Measurements from ENCODE around the gene FBXL3.

DNA sequence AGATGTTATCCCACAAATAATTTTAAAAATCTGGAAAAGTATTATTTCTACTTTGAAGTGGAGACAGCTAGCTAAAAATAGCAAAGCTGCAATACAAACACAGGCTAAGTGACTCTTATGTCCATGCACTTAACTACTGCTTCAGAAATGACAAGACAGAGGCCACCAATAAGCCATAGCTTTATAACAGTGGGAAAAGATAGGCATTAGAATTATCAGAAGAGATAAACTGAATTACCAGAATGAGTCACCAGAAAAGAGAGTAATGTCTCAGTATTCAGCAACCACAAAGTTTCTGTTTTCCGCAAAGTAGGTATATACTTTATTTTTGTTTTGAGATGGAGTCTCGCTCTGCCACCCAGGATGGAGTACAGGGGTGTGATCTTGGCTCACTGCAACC lies 17.9 kb downstream of the FBXL3 start:
- TF ChIP-seq, protein P1, sequence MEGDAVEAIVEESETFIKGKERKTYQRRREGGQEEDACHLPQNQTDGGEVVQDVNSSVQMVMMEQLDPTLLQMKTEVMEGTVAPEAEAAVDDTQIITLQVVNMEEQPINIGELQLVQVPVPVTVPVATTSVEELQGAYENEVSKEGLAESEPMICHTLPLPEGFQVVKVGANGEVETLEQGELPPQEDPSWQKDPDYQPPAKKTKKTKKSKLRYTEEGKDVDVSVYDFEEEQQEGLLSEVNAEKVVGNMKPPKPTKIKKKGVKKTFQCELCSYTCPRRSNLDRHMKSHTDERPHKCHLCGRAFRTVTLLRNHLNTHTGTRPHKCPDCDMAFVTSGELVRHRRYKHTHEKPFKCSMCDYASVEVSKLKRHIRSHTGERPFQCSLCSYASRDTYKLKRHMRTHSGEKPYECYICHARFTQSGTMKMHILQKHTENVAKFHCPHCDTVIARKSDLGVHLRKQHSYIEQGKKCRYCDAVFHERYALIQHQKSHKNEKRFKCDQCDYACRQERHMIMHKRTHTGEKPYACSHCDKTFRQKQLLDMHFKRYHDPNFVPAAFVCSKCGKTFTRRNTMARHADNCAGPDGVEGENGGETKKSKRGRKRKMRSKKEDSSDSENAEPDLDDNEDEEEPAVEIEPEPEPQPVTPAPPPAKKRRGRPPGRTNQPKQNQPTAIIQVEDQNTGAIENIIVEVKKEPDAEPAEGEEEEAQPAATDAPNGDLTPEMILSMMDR (IDR thresholded peaks at IDR 0.05), result no peak
- no peak for TF ChIP-seq POLR2A (IDR thresholded peaks at IDR 0.05)

Data from esophagus squamous epithelium (tissue), 4 donors.